SK-N-SH (cell line): ENCODE measurements around the gene PIP5K1B. TPM values are rescaled to one million over a fixed set of nuclear protein-coding genes. Genes with fewer than 3 reads are reported as not detected.

ENCODE experiments used
- CTCF ChIA-PET: fragments of 300-600, 350-600 bp; formaldehyde crosslinking; extraction: SDS; loops from one replicate; lab custom pipeline; 2021; lab: Yijun Ruan, JAX
- POLR2A ChIA-PET: fragments of 350-600 bp; sonication (Branson Sonifier 250); formaldehyde crosslinking; extraction: SDS; loops from one replicate; lab custom pipeline; 2020; ENCODE audit warnings: antibody characterized with exemption, inconsistent platforms; lab: Yijun Ruan, JAX
- DNase-seq: peaks from one replicate; pipeline ENCODE4 v3.0.0; 2012
- H2AFZ ChIP-seq: fragments of 200-600 bp; sonication (generic); 2 replicates; pipeline ENCODE4 v1.8.1; 2016; ENCODE audit warnings: antibody characterized with exemption, mild to moderate bottlenecking, low read depth
- H3F3A ChIP-seq: fragments of 200-600 bp; sonication (generic); replicated peaks from 2 replicates; pipeline ENCODE3; 2016; ENCODE audit warnings: antibody characterized with exemption, mild to moderate bottlenecking; ENCODE audit not compliant: insufficient read depth
- H3K27ac ChIP-seq, 2 experiments: fragments of 200-500 bp in 1 of 2; fragments of 200-600 bp in 1 of 2; sonication (Bioruptor generic) in 1 of 2; sonication (generic), shearing (Covaris generic) in 1 of 2; 2 replicates each; pipeline versions ENCODE4 v1.5.1 to v1.6.1; 2014 to 2016; ENCODE audit warnings: low read depth in 2 of 2, inconsistent platforms in 1 of 2, low read length in 1 of 2, mild to moderate bottlenecking in 1 of 2, mixed read lengths in 1 of 2
- H3K27me3 ChIP-seq: fragments of 200-600 bp; sonication (generic), shearing (Covaris generic); 2 replicates; pipeline ENCODE4 v1.6.1; 2016; ENCODE audit warnings: mixed run types; ENCODE audit not compliant: insufficient read depth
- H3K36me3 ChIP-seq, 2 experiments: fragments of 200-500 bp in 1 of 2; fragments of 200-600 bp in 1 of 2; sonication (Bioruptor generic) in 1 of 2; sonication (generic) in 1 of 2; replicated peaks in 1 of 2; 2 replicates each; pipeline versions ENCODE3 to v1.5.1; 2014 to 2016; ENCODE audit warnings: low read length in 1 of 2, mild to moderate bottlenecking in 1 of 2; ENCODE audit not compliant: insufficient read depth in 2 of 2, control insufficient read depth in 1 of 2
- H3K4me1 ChIP-seq, 2 experiments: fragments of 200-500 bp in 1 of 2; fragments of 200-600 bp in 1 of 2; sonication (Bioruptor generic) in 1 of 2; sonication (generic), shearing (Covaris generic) in 1 of 2; 2 replicates each; pipeline versions ENCODE4 v1.5.1 to v1.6.1; 2014 to 2016; ENCODE audit warnings: low read depth in 1 of 2, low read length in 1 of 2, mixed run types in 1 of 2; ENCODE audit not compliant: insufficient read depth in 2 of 2, control insufficient read depth in 1 of 2
- H3K4me2 ChIP-seq: fragments of 200-600 bp; sonication (generic), shearing (Covaris generic); 2 replicates; pipeline ENCODE4 v1.6.1; 2017; ENCODE audit warnings: mixed run types
- H3K4me3 ChIP-seq, 2 experiments: fragments of 200-500 bp in 1 of 2; fragments of 200-600 bp in 1 of 2; sonication (Bioruptor generic) in 1 of 2; sonication (generic), shearing (Covaris generic) in 1 of 2; 2 replicates each; pipeline versions ENCODE4 v1.5.1 to v1.8.1; 2014 to 2016; ENCODE audit warnings: low read depth in 2 of 2, inconsistent platforms in 1 of 2, low read length in 1 of 2, mild to moderate bottlenecking in 1 of 2, mixed read lengths in 1 of 2, moderate library complexity in 1 of 2
- H3K79me2 ChIP-seq: fragments of 200-600 bp; sonication (generic); 2 replicates; pipeline ENCODE4 v1.8.1; 2017; ENCODE audit warnings: mild to moderate bottlenecking; ENCODE audit not compliant: insufficient read depth
- H3K9ac ChIP-seq: fragments of 200-600 bp; sonication (generic); 2 replicates; pipeline ENCODE4 v1.6.1; 2017; ENCODE audit warnings: mixed run types
- H3K9me2 ChIP-seq: fragments of 200-600 bp; sonication (generic); 2 replicates; pipeline ENCODE4 v1.6.1; 2017; ENCODE audit warnings: mixed run types
- H3K9me3 ChIP-seq: fragments of 200-600 bp; sonication (generic); 2 replicates; pipeline ENCODE4 v1.6.1; 2017; ENCODE audit warnings: mixed run types, mild to moderate bottlenecking, moderate library complexity
- H4K20me1 ChIP-seq: fragments of 200-600 bp; sonication (generic); 2 replicates; pipeline ENCODE4 v1.6.1; 2017; ENCODE audit warnings: mild to moderate bottlenecking, mixed run types; ENCODE audit not compliant: insufficient read depth
- CHD2 ChIP-seq: fragments of 150-350 bp; IDR thresholded peaks from 2 replicates; pipeline ENCODE4 v1.6.1; 2018; ENCODE audit warnings: low read length; ENCODE audit not compliant: partially characterized antibody
- CTCF ChIP-seq: fragments of 200-600 bp; sonication (generic); IDR thresholded peaks from 2 replicates; pipeline ENCODE4 v1.6.1; 2017; ENCODE audit warnings: antibody characterized with exemption, mild to moderate bottlenecking, moderate library complexity
- EP300 ChIP-seq, 2 experiments: IDR thresholded peaks; 2 replicates each; pipeline versions ENCODE4 v1.4.0 to v1.6.1; 2012; ENCODE audit warnings: borderline replicate concordance in 1 of 2, low read depth in 1 of 2, low read length in 1 of 2
- FOSL2 ChIP-seq: IDR thresholded peaks from 2 replicates; pipeline ENCODE4 v1.4.0; 2012; ENCODE audit warnings: low read depth, mild to moderate bottlenecking, moderate library complexity, borderline replicate concordance
- FOXJ3 ChIP-seq: sonication (generic); formaldehyde crosslinking; IDR thresholded peaks from 2 replicates; pipeline ENCODE4 v1.5.1; 2020; ENCODE audit warnings: mild to moderate bottlenecking, missing genetic modification reagents
- FOXM1 ChIP-seq: IDR thresholded peaks from 2 replicates; pipeline ENCODE4 v1.4.0; 2012; ENCODE audit warnings: low read depth, mild to moderate bottlenecking
- GABPA ChIP-seq: IDR thresholded peaks from 2 replicates; pipeline ENCODE4 v1.4.0; 2012; ENCODE audit warnings: low read depth, mild to moderate bottlenecking
- JUND ChIP-seq: IDR thresholded peaks from 2 replicates; pipeline ENCODE4 v1.4.0; 2012
- MXI1 ChIP-seq: IDR thresholded peaks from 2 replicates; pipeline ENCODE4 v1.6.1; 2012; ENCODE audit warnings: mild to moderate bottlenecking, low read depth, low read length, improper control_type of control experiment
- NFIC ChIP-seq: IDR thresholded peaks from 2 replicates; pipeline ENCODE4 v1.4.0; 2012; ENCODE audit warnings: borderline replicate concordance
- PBX3 ChIP-seq: IDR thresholded peaks from 2 replicates; pipeline ENCODE4; 2012
- RCOR1 ChIP-seq: fragments of 150-350 bp; IDR thresholded peaks from 2 replicates; pipeline ENCODE4 v1.6.1; 2017; ENCODE audit warnings: antibody characterized with exemption, low read length
- RXRA ChIP-seq: IDR thresholded peaks from 2 replicates; pipeline ENCODE4 v1.4.0; 2012; ENCODE audit warnings: low read depth, mild to moderate bottlenecking, borderline replicate concordance
- SIN3A ChIP-seq: IDR thresholded peaks from 2 replicates; pipeline ENCODE4 v1.6.1; 2012; ENCODE audit warnings: low read depth, mild to moderate bottlenecking, low read length, moderate library complexity, borderline replicate concordance
- SMC3 ChIP-seq: IDR thresholded peaks from 2 replicates; pipeline ENCODE4 v1.6.1; 2012; ENCODE audit warnings: low read depth, low read length, improper control_type of control experiment
- TEAD4 ChIP-seq: IDR thresholded peaks from 2 replicates; pipeline ENCODE4 v1.4.0; 2012; ENCODE audit warnings: mild to moderate bottlenecking, borderline replicate concordance; ENCODE audit not compliant: insufficient read depth
- USF1 ChIP-seq: IDR thresholded peaks from 2 replicates; pipeline ENCODE4 v1.4.0; 2012; ENCODE audit warnings: low read depth, borderline replicate concordance
- YY1 ChIP-seq: IDR thresholded peaks from 2 replicates; pipeline ENCODE4 v1.4.0; 2012; ENCODE audit warnings: low read depth, mild to moderate bottlenecking
- ZBTB33 ChIP-seq: IDR thresholded peaks from 2 replicates; pipeline ENCODE4 v1.4.0; 2012; ENCODE audit warnings: low read depth, borderline replicate concordance
- WGBS: methylation state at CpG from one replicate; pipeline ENCODE4 v1.1.6; 2017; ENCODE audit warnings: low lambda C conversion rate; 5-methylcytosine and 5-hydroxymethylcytosine counted together
- polyA plus RNA-seq, 3 experiments: library from polyadenylated mRNA; depleted of rRNA; stranded (reverse); fragments of >200 nt; gene quantifications; 2 replicates each; pipeline ENCODE4 v1.2.3, GENCODE V29; 2012

PIP5K1B gene
- polyA plus RNA-seq, 1 of the 3 experiments (the other 2 are of a cell fraction), result not detected

- Histone ChIP-seq H3K79me2 (no peaks in the 10 kb centered on the region), H2AFZ (no peak overlapping the region), H3K9me3 (no peaks in the 10 kb centered on the region), H3K4me3 (no peak overlapping the region), H4K20me1 (no peaks in the 10 kb centered on the region), H3K36me3 (no peaks in the 10 kb centered on the region), H3K27me3 (peaks cover 7% of the 10 kb centered on the region; the same call in 1 of the 2 replicates), H3K4me2 (no peak overlapping the region), H3K9me2 (no peaks in the 10 kb centered on the region; the same call in 1 of the 2 replicates), H3K9ac (no peak overlapping the region), H3F3A (no peaks in the 10 kb centered on the region), H3K4me1 (no peaks in the 10 kb centered on the region), H3K27ac (no peak overlapping the region)
- CTCF ChIA-PET, result no interaction called here
- POLR2A ChIA-PET, result no interaction called here
- TF ChIP-seq FOXJ3 (no peak), MXI1 (no peak), JUND (no peak), EP300 (IDR thresholded peaks at IDR 0.05; ENCODE audit: borderline replicate concordance in 1 of 2, low read depth in 1 of 2, low read length in 1 of 2) (no peak), FOSL2 (no peak), GABPA (no peak), YY1 (no peak), FOXM1 (no peak)
- WGBS, result 10% methylated on average over 3 of the region's 3 CpGs
- DNase-seq, result no peak
Measured at GRCh38 chr9:68876681-68877080, 171.6 kb downstream of the PIP5K1B start.

- Histone ChIP-seq H3K27me3 (peaks cover 2% of the 10 kb centered on the region; the same call in 1 of the 2 replicates), H3K9me3 (no peaks in the 10 kb centered on the region), H4K20me1 (no peaks in the 10 kb centered on the region), H3F3A (no peaks in the 10 kb centered on the region), H3K36me3 (no peaks in the 10 kb centered on the region), H2AFZ (no peak overlapping the region), H3K27ac (no peak overlapping the region), H3K79me2 (no peaks in the 10 kb centered on the region), H3K9me2 (no peaks in the 10 kb centered on the region; the same call in 1 of the 2 replicates), H3K4me2 (no peak overlapping the region), H3K4me3 (no peak overlapping the region), H3K4me1 (no peaks in the 10 kb centered on the region), H3K9ac (no peak overlapping the region)
- no peak for TF ChIP-seq SIN3A
- no peak for TF ChIP-seq RCOR1
- TF ChIP-seq CHD2, result no peak
- no peak for TF ChIP-seq FOSL2
- CTCF ChIA-PET, result no interaction called here
- no peak for DNase-seq
- POLR2A ChIA-PET, result no interaction called here
Measured at GRCh38 chr9:68877219-68877618, 172.2 kb downstream of the PIP5K1B start.

- DNase-seq, result no peak
- CTCF ChIA-PET, result no interaction called here
- no peak for TF ChIP-seq PBX3
- no peak for TF ChIP-seq RXRA
- no peak for TF ChIP-seq NFIC
- TF ChIP-seq CTCF, result no peak
- TF ChIP-seq SMC3, result no peak
- no peak for TF ChIP-seq USF1
- TF ChIP-seq GABPA, result no peak
- no peak for TF ChIP-seq FOSL2
- no peak for TF ChIP-seq TEAD4
- no peak for TF ChIP-seq FOXJ3
- no peak for TF ChIP-seq ZBTB33
Measured at GRCh38 chr9:68878450-68878849, 173.4 kb downstream of the PIP5K1B start.

More at GRCh38 chr9:68878450-68878849, 173.4 kb downstream of the PIP5K1B start:
- H3K79me2 ChIP-seq, result no peaks in the 10 kb centered on the region
- no peak overlapping the region for H3K4me2 ChIP-seq
- no peak overlapping the region for H3K27ac ChIP-seq
- H3K4me1 ChIP-seq, result no peaks in the 10 kb centered on the region
- no peaks in the 10 kb centered on the region for H3K27me3 ChIP-seq
- H3K9me3 ChIP-seq, result no peaks in the 10 kb centered on the region
- no peak overlapping the region for H2AFZ ChIP-seq
- no peaks in the 10 kb centered on the region for H3K36me3 ChIP-seq
- no peaks in the 10 kb centered on the region for H4K20me1 ChIP-seq
- no peaks in the 10 kb centered on the region for H3F3A ChIP-seq
- no peaks in the 10 kb centered on the region; the same call in 1 of the 2 replicates for H3K9me2 ChIP-seq
- POLR2A ChIA-PET, result no interaction called here
- no peak overlapping the region for H3K9ac ChIP-seq
- no peak overlapping the region for H3K4me3 ChIP-seq
